GM23338 (cell line): ENCODE results near the gene GPR108. TPM values are rescaled to one million over a fixed set of nuclear protein-coding genes. Genes with fewer than 3 reads are reported as not detected.

Experiments used
- ATAC-seq: fragments of 200-7000 bp; cut with Tn5 transposase; 3 replicates; pipeline ENCODE4 v1.9.1; 2020
- DNase-seq: peaks from one replicate; pipeline ENCODE4 v3.0.0-alpha.2; 2015; ENCODE audit warnings: low spot score
- H2AFZ ChIP-seq: fragments of 200-600 bp; sonication (generic); 2 replicates; pipeline ENCODE4 v1.8.0; 2016; ENCODE audit warnings: antibody characterized with exemption, mild to moderate bottlenecking, moderate library complexity
- H3F3A ChIP-seq: fragments of 200-600 bp; sonication (generic); replicated peaks from 2 replicates; pipeline ENCODE4 v1.8.0; 2017; ENCODE audit warnings: antibody characterized with exemption, mixed run types, low read depth
- H3K27ac ChIP-seq: fragments of 200-600 bp; sonication (generic); 2 replicates; pipeline ENCODE4 v1.6.1; 2016; ENCODE audit warnings: low read depth
- H3K27me3 ChIP-seq: fragments of 200-600 bp; sonication (generic); 2 replicates; pipeline ENCODE4 v1.8.0; 2016; ENCODE audit warnings: mild to moderate bottlenecking, mixed run types, moderate library complexity; ENCODE audit not compliant: insufficient read depth
- H3K36me3 ChIP-seq: fragments of 200-600 bp; sonication (generic); 2 replicates; pipeline ENCODE4 v1.8.0; 2016; ENCODE audit warnings: mild to moderate bottlenecking; ENCODE audit not compliant: insufficient read depth
- H3K4me1 ChIP-seq: fragments of 200-600 bp; sonication (generic); 2 replicates; pipeline ENCODE4 v1.8.0; 2016; ENCODE audit warnings: mild to moderate bottlenecking, moderate library complexity; ENCODE audit not compliant: insufficient read depth
- H3K4me2 ChIP-seq: fragments of 200-600 bp; sonication (generic); 2 replicates; pipeline ENCODE4 v1.7.1; 2017; ENCODE audit warnings: mixed run types
- H3K4me3 ChIP-seq: fragments of 200-600 bp; sonication (generic); 2 replicates; pipeline ENCODE4 v1.6.1; 2016; ENCODE audit warnings: mixed run types
- H3K79me2 ChIP-seq: fragments of 200-600 bp; sonication (generic); replicated peaks from 2 replicates; pipeline ENCODE4 v1.8.0; 2017; ENCODE audit warnings: mild to moderate bottlenecking; ENCODE audit not compliant: insufficient read depth
- H3K9me2 ChIP-seq: fragments of 200-600 bp; sonication (generic); 2 replicates; pipeline ENCODE4 v1.8.0; 2017; ENCODE audit not compliant: insufficient read depth
- H4K20me1 ChIP-seq: fragments of 200-600 bp; sonication (generic); replicated peaks from 2 replicates; pipeline ENCODE4 v1.8.0; 2017; ENCODE audit warnings: mild to moderate bottlenecking; ENCODE audit not compliant: insufficient read depth
- H3K27ac Mint-ChIP-seq: 2 replicates; pipeline ENCODE4 v1.8.0; 2020; ENCODE audit warnings: inconsistent platforms, mild to moderate bottlenecking, moderate library complexity, mixed read lengths
- H3K27me3 Mint-ChIP-seq: 3 replicates; pipeline ENCODE4 v1.8.0; 2022; ENCODE audit warnings: low read depth, mild to moderate bottlenecking, moderate library complexity, mixed read lengths, inconsistent platforms; ENCODE audit not compliant: insufficient read depth, poor library complexity
- H3K36me3 Mint-ChIP-seq: 3 replicates; pipeline ENCODE4 v1.8.0; 2021; ENCODE audit warnings: low read depth, mild to moderate bottlenecking, inconsistent platforms, moderate library complexity, mixed read lengths
- H3K4me1 Mint-ChIP-seq: 3 replicates; pipeline ENCODE4 v1.8.0; 2020; ENCODE audit warnings: mild to moderate bottlenecking, inconsistent platforms, mixed read lengths
- H3K4me3 Mint-ChIP-seq: 3 replicates; pipeline ENCODE4 v1.8.0; 2021; ENCODE audit warnings: moderate library complexity, mild to moderate bottlenecking, inconsistent platforms, mixed read lengths
- H3K9me3 Mint-ChIP-seq: 3 replicates; pipeline ENCODE4 v1.8.0; 2020; ENCODE audit warnings: moderate library complexity, mild to moderate bottlenecking, inconsistent platforms, mixed read lengths
- CREB1 ChIP-seq: fragments of 250-450 bp; sonication (Bioruptor Pico); IDR thresholded peaks from 2 replicates; pipeline ENCODE4 v1.5.0; 2020; ENCODE audit warnings: low read depth, mild to moderate bottlenecking, moderate library complexity
- EZH2 ChIP-seq: fragments of 200-600 bp; sonication (generic); IDR thresholded peaks from one replicate; pipeline ENCODE4 v1.8.0; 2017; ENCODE audit warnings: antibody characterized with exemption, mild to moderate bottlenecking, low read depth; ENCODE audit not compliant: unreplicated experiment
- EZH2phosphoT487 ChIP-seq: fragments of 200-600 bp; sonication (generic); IDR thresholded peaks from one replicate; pipeline ENCODE4 v1.8.1; 2018; ENCODE audit warnings: antibody characterized with exemption; ENCODE audit not compliant: unreplicated experiment
- JUNB ChIP-seq: IDR thresholded peaks from one replicate; pipeline ENCODE4 v1.6.1; 2016; ENCODE audit warnings: antibody characterized with exemption; ENCODE audit not compliant: unreplicated experiment
- NANOG ChIP-seq: IDR thresholded peaks from 2 replicates; pipeline ENCODE4 v1.6.1; 2016; ENCODE audit warnings: antibody characterized with exemption, borderline replicate concordance
- POLR2AphosphoS5 ChIP-seq: IDR thresholded peaks from 2 replicates; pipeline ENCODE4 v1.6.1; 2016; ENCODE audit warnings: antibody characterized with exemption, low read depth
- STAT1 ChIP-seq: IDR thresholded peaks from one replicate; pipeline ENCODE4 v1.6.1; 2016; ENCODE audit warnings: antibody characterized with exemption; ENCODE audit not compliant: unreplicated experiment
- ZNF462 ChIP-seq: fragments of 250-450 bp; sonication (Bioruptor Pico); IDR thresholded peaks from 2 replicates; pipeline ENCODE4 v1.5.0; 2020; ENCODE audit warnings: mild to moderate bottlenecking, moderate library complexity
- polyA plus RNA-seq: library from polyadenylated mRNA; unstranded; fragments of >200 nt; fragmentation: Nextera tagmentation; extraction: Ambion mirVana; gene quantifications from 2 replicates; pipeline ENCODE4 v1.2.1, GENCODE V29; 2016
- total RNA-seq: library from RNA; depleted of rRNA; stranded (reverse); fragments of >200 nt; shearing (Covaris generic); gene quantifications from 2 replicates; pipeline ENCODE4 v1.2.3, GENCODE V29; 2014
- TF ChIP-seq, protein P1 (sequence below): IDR thresholded peaks from one replicate; pipeline ENCODE4 v1.6.1; 2018; ENCODE audit warnings: antibody characterized with exemption; ENCODE audit not compliant: unreplicated experiment
- TF ChIP-seq, protein P2 (sequence below): IDR thresholded peaks from 2 replicates; pipeline ENCODE4 v1.6.1; 2016; ENCODE audit warnings: antibody characterized with exemption

GPR108 gene
- total and polyA plus RNA-seq, 2 experiments from 2014 or later, result 44.8 to 57.9 TPM

DNA sequence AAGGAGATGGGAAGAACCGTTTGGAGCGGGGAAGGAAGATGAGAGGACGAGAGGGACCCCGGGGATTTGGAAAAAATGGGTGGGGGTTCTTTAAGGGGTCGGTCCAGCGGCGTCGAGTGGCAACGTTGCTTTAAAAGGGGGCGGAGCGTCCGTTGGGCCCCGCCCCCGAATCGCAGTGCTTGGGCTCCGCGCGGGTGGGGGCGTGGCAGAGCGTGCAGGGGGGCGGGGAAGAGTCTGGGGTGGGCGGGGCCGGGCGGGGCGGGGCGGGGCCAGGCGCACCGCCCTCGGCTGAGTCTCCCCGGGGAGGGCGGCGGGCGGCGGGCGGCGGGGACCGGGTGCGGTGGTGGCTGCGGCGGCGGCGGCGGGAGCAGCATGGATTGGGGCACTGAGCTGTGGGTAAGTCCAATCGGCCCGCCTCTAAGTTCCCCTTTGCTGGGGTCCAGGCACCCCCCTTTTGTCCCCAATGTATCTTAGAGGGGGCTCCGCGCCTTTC, 2.1 kb upstream of the GPR108 start, which contains the start of gene TRIP10:
Gene TRIP10, plus strand, starts transcription at position 291 of the 493 bp plus-strand sequence. Its CDS starts 82 bp downstream, at position 373.
- peaks cover 53% of the 10 kb centered on the region for H3K4me1 Mint-ChIP-seq
- no peaks in the 10 kb centered on the region for H3K9me3 Mint-ChIP-seq
- H2AFZ ChIP-seq, result peak within 1 kb of the TSS; percentile 89

GRCh38 chr19:6738787-6739389, 1.5 kb upstream of the GPR108 start:
- peaks cover 34% of the 10 kb centered on the region for H3K79me2 ChIP-seq
- TF ChIP-seq, protein P1, sequence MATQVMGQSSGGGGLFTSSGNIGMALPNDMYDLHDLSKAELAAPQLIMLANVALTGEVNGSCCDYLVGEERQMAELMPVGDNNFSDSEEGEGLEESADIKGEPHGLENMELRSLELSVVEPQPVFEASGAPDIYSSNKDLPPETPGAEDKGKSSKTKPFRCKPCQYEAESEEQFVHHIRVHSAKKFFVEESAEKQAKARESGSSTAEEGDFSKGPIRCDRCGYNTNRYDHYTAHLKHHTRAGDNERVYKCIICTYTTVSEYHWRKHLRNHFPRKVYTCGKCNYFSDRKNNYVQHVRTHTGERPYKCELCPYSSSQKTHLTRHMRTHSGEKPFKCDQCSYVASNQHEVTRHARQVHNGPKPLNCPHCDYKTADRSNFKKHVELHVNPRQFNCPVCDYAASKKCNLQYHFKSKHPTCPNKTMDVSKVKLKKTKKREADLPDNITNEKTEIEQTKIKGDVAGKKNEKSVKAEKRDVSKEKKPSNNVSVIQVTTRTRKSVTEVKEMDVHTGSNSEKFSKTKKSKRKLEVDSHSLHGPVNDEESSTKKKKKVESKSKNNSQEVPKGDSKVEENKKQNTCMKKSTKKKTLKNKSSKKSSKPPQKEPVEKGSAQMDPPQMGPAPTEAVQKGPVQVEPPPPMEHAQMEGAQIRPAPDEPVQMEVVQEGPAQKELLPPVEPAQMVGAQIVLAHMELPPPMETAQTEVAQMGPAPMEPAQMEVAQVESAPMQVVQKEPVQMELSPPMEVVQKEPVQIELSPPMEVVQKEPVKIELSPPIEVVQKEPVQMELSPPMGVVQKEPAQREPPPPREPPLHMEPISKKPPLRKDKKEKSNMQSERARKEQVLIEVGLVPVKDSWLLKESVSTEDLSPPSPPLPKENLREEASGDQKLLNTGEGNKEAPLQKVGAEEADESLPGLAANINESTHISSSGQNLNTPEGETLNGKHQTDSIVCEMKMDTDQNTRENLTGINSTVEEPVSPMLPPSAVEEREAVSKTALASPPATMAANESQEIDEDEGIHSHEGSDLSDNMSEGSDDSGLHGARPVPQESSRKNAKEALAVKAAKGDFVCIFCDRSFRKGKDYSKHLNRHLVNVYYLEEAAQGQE, result no peak
- TF ChIP-seq EZH2 (no peak), ZNF462 (CRISPR knock-in tag) (no peak), JUNB (no peak), POLR2AphosphoS5 (no peak), EZH2phosphoT487 (no peak), STAT1 (no peak), NANOG (no peak)
- TF ChIP-seq, protein P2, sequence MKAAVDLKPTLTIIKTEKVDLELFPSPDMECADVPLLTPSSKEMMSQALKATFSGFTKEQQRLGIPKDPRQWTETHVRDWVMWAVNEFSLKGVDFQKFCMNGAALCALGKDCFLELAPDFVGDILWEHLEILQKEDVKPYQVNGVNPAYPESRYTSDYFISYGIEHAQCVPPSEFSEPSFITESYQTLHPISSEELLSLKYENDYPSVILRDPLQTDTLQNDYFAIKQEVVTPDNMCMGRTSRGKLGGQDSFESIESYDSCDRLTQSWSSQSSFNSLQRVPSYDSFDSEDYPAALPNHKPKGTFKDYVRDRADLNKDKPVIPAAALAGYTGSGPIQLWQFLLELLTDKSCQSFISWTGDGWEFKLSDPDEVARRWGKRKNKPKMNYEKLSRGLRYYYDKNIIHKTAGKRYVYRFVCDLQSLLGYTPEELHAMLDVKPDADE, result no peak

More for the DNA sequence above, 2.1 kb upstream of the GPR108 start, which contains the start of gene TRIP10:
- H3K36me3 Mint-ChIP-seq, result peaks cover 23% of the 10 kb centered on the region
- no peak for TF ChIP-seq NANOG
- TF ChIP-seq CREB1 (CRISPR knock-in tag), result 0 out of 2 replicates have a peak, but pooled peaks have one; percentile 10
- peak within 1 kb of the TSS; percentile 95 for H3K27ac Mint-ChIP-seq
- Histone ChIP-seq H3F3A (0 out of 2 replicates have a peak, but pooled peaks cover 11% of the 10 kb centered on the region), H3K27me3 (no peaks in the 10 kb centered on the region), H3K4me1 (peaks cover 36% of the 10 kb centered on the region), H3K4me3 (peak within 1 kb of the TSS; percentile 94), H3K79me2 (peaks cover 34% of the 10 kb centered on the region), H3K4me2 (peak within 1 kb of the TSS; percentile 96), H3K36me3 (peaks cover 18% of the 10 kb centered on the region; the same call in 1 of the 2 replicates), H3K9me2 (no peaks in the 10 kb centered on the region), H4K20me1 (peaks cover 15% of the 10 kb centered on the region; the same call in 1 of the 2 replicates), H3K27ac (peak within 1 kb of the TSS; percentile 95)
- H3K4me3 Mint-ChIP-seq, result peak within 1 kb of the TSS; percentile 95
- peak; percentile 84 for DNase-seq
- peak; percentile 0; the same call in 1 of the 3 replicates for ATAC-seq
- peaks cover 20% of the 10 kb centered on the region for H3K27me3 Mint-ChIP-seq

More at GRCh38 chr19:6738787-6739389, 1.5 kb upstream of the GPR108 start:
- Histone ChIP-seq H3K4me1 (peaks cover 36% of the 10 kb centered on the region), H3K27me3 (no peaks in the 10 kb centered on the region), H3F3A (0 out of 2 replicates have a peak, but pooled peaks cover 11% of the 10 kb centered on the region), H2AFZ (peak overlapping the region; percentile 89), H3K4me2 (peak overlapping the region; percentile 95), H3K4me3 (peak overlapping the region; percentile 58), H3K36me3 (0 out of 2 replicates have a peak, but pooled peaks cover 12% of the 10 kb centered on the region), H3K9me2 (no peaks in the 10 kb centered on the region), H3K27ac (peak overlapping the region; percentile 95), H4K20me1 (peaks cover 15% of the 10 kb centered on the region; the same call in 1 of the 2 replicates)
- no peaks in the 10 kb centered on the region for H3K9me3 Mint-ChIP-seq
- peak overlapping the region; percentile 95 for H3K27ac Mint-ChIP-seq
- peaks cover 20% of the 10 kb centered on the region for H3K27me3 Mint-ChIP-seq
- peaks cover 51% of the 10 kb centered on the region for H3K4me1 Mint-ChIP-seq
- peak overlapping the region; percentile 95 for H3K4me3 Mint-ChIP-seq
- ATAC-seq (no peak), DNase-seq (peak; percentile 67)
- peaks cover 19% of the 10 kb centered on the region for H3K36me3 Mint-ChIP-seq
